Measurements from ENCODE around the gene EYA2. TPM values are rescaled to one million over a fixed set of nuclear protein-coding genes. Genes with fewer than 3 reads are reported as not detected.
A peak's percentile ranks its signal among the peaks of the same experiment; 100 is the strongest.

Gene EYA2
- total RNA-seq, 1 experiment from 2014 or later = not detected

GRCh38 chr20:46962452-46963195 is 68.0 kb downstream of the EYA2 start:
- BruUV-seq (replicated peaks) = no TSS peak

GRCh38 chr20:46963196-46963529 is 68.5 kb downstream of the EYA2 start:
- TF ChIP-seq CTCF (IDR thresholded peaks at IDR 0.05; ENCODE audit: unreplicated experiment) = no peak
- intact Hi-C loops (cut with micrococcal nuclease) = no loop called here
- peak; percentile 22 for DNase-seq (ENCODE audit: unreplicated experiment)
- POLR2A ChIA-PET = interaction anchor here (1.2 kb wide), 1 partner anchor 8 kb away, joined by 5 read pairs; no protein-coding TSS in a partner anchor
- no peaks in the 10 kb centered on the region for H3K9me3 Mint-ChIP-seq (ENCODE audit: unreplicated experiment)
- H3K27me3 Mint-ChIP-seq (ENCODE audit: insufficient read depth, unreplicated experiment) = no peaks in the 10 kb centered on the region
- H3K27ac Mint-ChIP-seq (ENCODE audit: low read depth, unreplicated experiment) = peak overlapping the region; percentile 57
- no peak overlapping the region for H3K4me3 Mint-ChIP-seq (ENCODE audit: unreplicated experiment)
- BruUV-seq (replicated peaks) = no TSS peak
- peaks cover 12% of the 10 kb centered on the region for H3K36me3 Mint-ChIP-seq (ENCODE audit: insufficient read depth, unreplicated experiment)
- CTCF ChIA-PET = interaction anchor here (0.5 to 0.7 kb wide), 2 partner anchors 9 to 340 kb away, joined by 4 to 5 read pairs; no protein-coding TSS in a partner anchor
- peaks cover 29% of the 10 kb centered on the region for H3K4me1 Mint-ChIP-seq (ENCODE audit: insufficient read depth, unreplicated experiment)

More at GRCh38 chr20:46962452-46963195, 68.0 kb downstream of the EYA2 start:
- no peak for TF ChIP-seq CTCF (IDR thresholded peaks at IDR 0.05; ENCODE audit: unreplicated experiment)
- Mint-ChIP-seq H3K27ac (ENCODE audit: low read depth, unreplicated experiment) (peak overlapping the region; percentile 57), H3K4me1 (ENCODE audit: insufficient read depth, unreplicated experiment) (peaks cover 29% of the 10 kb centered on the region), H3K36me3 (ENCODE audit: insufficient read depth, unreplicated experiment) (peaks cover 12% of the 10 kb centered on the region), H3K9me3 (ENCODE audit: unreplicated experiment) (no peaks in the 10 kb centered on the region), H3K4me3 (ENCODE audit: unreplicated experiment) (no peak overlapping the region), H3K27me3 (ENCODE audit: insufficient read depth, unreplicated experiment) (no peaks in the 10 kb centered on the region)
- intact Hi-C loops (cut with micrococcal nuclease) = no loop called here
- DNase-seq (ENCODE audit: unreplicated experiment) = no peak
- POLR2A ChIA-PET = interaction anchor here (1.2 kb wide), 1 partner anchor 8 kb away, joined by 5 read pairs; no protein-coding TSS in a partner anchor
- CTCF ChIA-PET = interaction anchor here (0.7 kb wide), 1 partner anchor 340 kb away, joined by 4 read pairs; no protein-coding TSS in a partner anchor

GRCh38 chr20:46963758-46964617 is 69.3 kb downstream of the EYA2 start:
- BruUV-seq (replicated peaks) = no TSS peak
- H3K9me3 Mint-ChIP-seq (ENCODE audit: unreplicated experiment) = no peaks in the 10 kb centered on the region
- H3K27ac Mint-ChIP-seq (ENCODE audit: low read depth, unreplicated experiment) = no peak overlapping the region
- no peak overlapping the region for H3K4me3 Mint-ChIP-seq (ENCODE audit: unreplicated experiment)
- peak; percentile 55 for DNase-seq (ENCODE audit: unreplicated experiment)
- peaks cover 25% of the 10 kb centered on the region for H3K4me1 Mint-ChIP-seq (ENCODE audit: insufficient read depth, unreplicated experiment)
- no peak for TF ChIP-seq CTCF (IDR thresholded peaks at IDR 0.05; ENCODE audit: unreplicated experiment)
- CTCF ChIA-PET = interaction anchor here (0.5 kb wide), 1 partner anchor 10 kb away, joined by 5 read pairs; no protein-coding TSS in a partner anchor
- H3K27me3 Mint-ChIP-seq (ENCODE audit: insufficient read depth, unreplicated experiment) = no peaks in the 10 kb centered on the region
- POLR2A ChIA-PET = interaction anchor here (1.2 kb wide), 1 partner anchor 9 kb away, joined by 5 read pairs; no protein-coding TSS in a partner anchor
- peaks cover 12% of the 10 kb centered on the region for H3K36me3 Mint-ChIP-seq (ENCODE audit: insufficient read depth, unreplicated experiment)
- intact Hi-C loops (cut with micrococcal nuclease) = no loop called here

Measured in MCF 10A (cell line).